Measurements from ENCODE around the gene RIOX2.
"Not testable (repeated sequence)": the region's sequence is repeated elsewhere in the genome, so short reads cannot be mapped to it uniquely, and the experiment has no call there.

RIOX2 gene

DNA sequence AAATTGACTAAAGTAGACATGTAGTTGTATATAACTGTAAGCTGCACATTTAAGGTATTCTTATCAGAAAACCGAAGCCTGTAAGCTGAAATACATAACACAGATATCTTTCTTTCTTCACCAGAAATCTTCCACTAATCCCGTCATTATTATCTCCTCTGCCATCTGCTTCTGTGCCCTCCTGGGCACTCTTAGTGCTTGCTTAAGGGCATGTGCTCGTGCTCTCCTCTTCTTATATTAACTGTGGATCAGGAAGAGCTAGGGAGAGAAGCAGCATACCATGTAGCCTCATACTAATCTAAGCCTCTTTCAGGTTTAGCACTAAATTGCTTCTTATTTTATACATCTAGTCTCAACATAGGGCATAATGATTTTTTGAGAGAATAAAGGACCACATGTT, 60.8 kb downstream of the RIOX2 start:
- DNase-seq (ENCODE audit: low read depth) = no peak

- DNase-seq (ENCODE audit: low read depth) = no peak
Observed at GRCh38 chr3:97910931-97911351, 61.3 kb downstream of the RIOX2 start.

- DNase-seq (ENCODE audit: low read depth) = not testable (repeated sequence)
Observed at GRCh38 chr3:97910236-97910831, 61.9 kb downstream of the RIOX2 start.

- not testable (repeated sequence) for DNase-seq (ENCODE audit: low read depth)
Observed at GRCh38 chr3:97909830-97910229, 62.4 kb downstream of the RIOX2 start.

DNA sequence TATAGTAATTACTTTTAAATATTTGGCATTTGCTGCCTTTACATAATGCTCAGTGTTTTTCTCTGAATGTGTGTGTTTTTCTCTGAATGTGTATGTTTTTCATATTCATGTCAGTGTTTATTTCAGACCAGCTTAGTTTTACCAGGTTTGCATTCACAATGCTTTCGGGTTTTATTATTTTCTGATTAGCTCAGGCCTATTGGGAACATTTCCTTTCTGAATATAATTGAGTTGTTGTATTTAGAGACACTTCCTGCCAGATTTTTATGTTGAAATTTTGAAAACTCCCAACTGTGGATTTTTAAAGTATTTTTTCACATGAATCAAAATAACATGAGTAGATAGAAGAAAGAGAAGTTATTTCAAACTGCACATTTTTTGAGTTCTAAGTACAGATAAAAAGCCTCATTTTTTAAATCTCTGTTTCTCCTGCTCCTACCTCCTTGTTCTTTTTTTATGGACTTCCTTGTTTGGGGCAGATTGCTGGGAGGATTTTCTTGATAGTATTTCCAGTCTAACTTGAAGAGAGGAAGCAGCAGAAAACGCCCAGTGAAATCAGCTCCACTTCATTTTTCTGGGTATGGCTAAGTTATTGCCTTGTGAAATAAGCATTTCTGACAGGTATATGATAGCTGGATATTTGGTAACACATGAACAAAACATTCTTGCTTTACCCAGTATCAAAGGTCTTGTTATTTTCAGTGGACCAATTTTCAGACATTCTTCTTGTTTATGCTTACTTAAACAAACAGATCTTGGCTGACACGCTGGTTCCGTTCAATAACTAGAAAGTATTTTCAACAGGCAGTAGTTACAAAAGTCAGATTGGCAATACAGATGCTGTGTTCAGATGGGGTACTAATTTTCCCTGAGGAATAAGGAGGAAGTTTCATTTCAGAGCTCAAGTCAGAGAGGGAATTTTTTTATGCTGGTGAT, 70.7 kb downstream of the RIOX2 start:
- DNase-seq (ENCODE audit: low read depth) = no peak

- DNase-seq (ENCODE audit: low read depth) = no peak
Observed at GRCh38 chr3:97899331-97899730, 72.9 kb downstream of the RIOX2 start.

DNA sequence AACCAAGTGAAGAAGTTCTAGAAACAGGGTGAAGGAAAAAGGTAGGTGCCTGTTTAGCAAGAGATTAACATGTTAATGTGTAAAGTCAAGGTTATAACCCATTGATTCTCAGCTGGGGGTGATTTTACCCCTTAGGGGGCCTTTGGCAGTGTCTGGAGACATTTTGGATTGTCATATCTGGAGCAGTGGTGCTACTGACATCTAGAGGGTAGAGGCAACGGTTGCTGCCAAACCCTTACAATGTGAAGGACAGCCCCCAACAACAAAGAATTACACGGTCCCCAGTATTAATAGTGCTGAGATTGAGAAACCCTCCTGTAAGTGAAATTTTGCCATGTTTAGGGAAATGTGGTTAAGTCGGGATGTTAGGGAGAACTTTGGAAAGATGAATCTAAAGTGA, 75.7 kb downstream of the RIOX2 start:
- no peak for DNase-seq (ENCODE audit: low read depth)

DNA sequence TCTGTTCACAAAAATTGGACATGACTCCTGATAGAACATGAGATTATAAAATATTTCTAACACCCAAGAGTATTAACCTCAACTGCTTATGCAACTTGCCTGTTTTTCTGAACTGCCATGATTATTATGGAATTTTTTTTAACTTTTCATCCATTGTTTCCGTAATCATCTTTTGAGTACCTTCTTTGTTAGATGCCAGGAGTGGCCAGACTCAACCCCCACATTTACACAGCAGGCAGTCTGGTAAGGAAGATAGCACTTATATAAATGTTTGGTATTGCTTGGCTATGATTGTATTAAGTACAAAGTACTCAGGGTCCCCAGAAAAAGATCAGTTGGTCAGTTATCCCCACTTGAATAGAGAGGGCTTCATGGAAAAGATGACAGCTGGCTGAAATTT, 76.1 kb downstream of the RIOX2 start:
- no peak for DNase-seq (ENCODE audit: low read depth)

DNA sequence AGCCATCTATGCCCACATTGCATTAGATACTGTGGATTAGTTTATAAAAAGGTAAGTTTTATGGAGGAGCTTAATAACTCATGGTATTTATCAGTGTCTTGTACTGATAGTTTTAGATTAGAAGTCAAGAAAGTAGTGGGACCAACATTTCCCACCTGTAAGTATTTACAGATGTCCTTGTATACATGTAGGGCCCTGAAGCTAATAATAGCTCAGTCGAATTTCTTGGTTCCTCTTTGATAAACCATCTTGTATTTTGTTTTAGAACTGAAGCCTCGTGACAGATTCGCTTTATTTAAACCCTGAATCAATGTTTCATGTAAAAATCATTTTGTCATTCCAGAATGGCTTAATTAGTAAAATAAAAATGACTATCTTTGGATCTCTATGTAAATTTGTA, 77.0 kb downstream of the RIOX2 start:
- DNase-seq (ENCODE audit: low read depth) = no peak

DNA sequence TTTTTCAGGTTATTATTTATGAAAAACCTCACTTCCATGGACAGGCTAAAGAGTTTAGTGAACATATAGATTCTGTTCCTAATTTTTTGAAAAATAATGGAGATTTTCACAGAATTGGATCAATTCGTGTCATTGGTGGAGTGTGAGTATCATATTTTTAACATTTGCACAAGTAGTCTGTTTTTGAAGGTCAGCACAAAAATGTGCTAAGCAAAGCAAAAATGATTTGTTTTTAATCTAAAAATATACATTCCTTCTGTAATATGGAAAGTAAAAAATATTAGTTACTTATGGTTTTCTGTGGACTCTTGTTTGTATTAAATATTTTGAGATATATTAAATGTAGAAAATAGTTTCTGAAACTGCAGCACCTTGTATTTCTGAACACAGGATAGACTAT, 79.4 kb downstream of the RIOX2 start:
- DNase-seq (ENCODE audit: low read depth) = no peak
